Ishikawa (cell line): ENCODE measurements around the gene LZTS2.
A peak's percentile ranks its signal among the peaks of the same experiment; 100 is the strongest.

Source experiments
- CEBPB ChIP-seq: IDR thresholded peaks from 2 replicates; pipeline ENCODE4 v1.6.1; 2012
- CREB1 ChIP-seq: IDR thresholded peaks from 2 replicates; pipeline ENCODE4 v1.6.1; 2012; ENCODE audit warnings: low read depth
- EGR1 ChIP-seq: IDR thresholded peaks from 2 replicates; pipeline ENCODE4 v1.6.1; 2012
- FOXM1 ChIP-seq: IDR thresholded peaks from 2 replicates; pipeline ENCODE4 v1.6.1; 2012; ENCODE audit warnings: low read depth, borderline replicate concordance
- NFIC ChIP-seq: IDR thresholded peaks from 2 replicates; pipeline ENCODE4 v1.6.1; 2012
- RAD21 ChIP-seq: IDR thresholded peaks from 2 replicates; pipeline ENCODE4 v1.6.1; 2012; ENCODE audit warnings: low read depth
- TAF1 ChIP-seq: IDR thresholded peaks from 2 replicates; pipeline ENCODE4 v1.6.1; 2012; ENCODE audit warnings: low read depth, mild to moderate bottlenecking
- TCF12 ChIP-seq: IDR thresholded peaks from 2 replicates; pipeline ENCODE4 v1.6.1; 2012; ENCODE audit warnings: low read depth
- TEAD4 ChIP-seq: IDR thresholded peaks from 2 replicates; pipeline ENCODE4 v1.6.1; 2012
- YY1 ChIP-seq: IDR thresholded peaks from 2 replicates; pipeline ENCODE4 v1.6.1; 2012; ENCODE audit warnings: low read depth
- ZBTB7A ChIP-seq: IDR thresholded peaks from 2 replicates; pipeline ENCODE4 v1.6.1; 2012; ENCODE audit warnings: low read depth
- TF ChIP-seq, protein P1 (sequence below): IDR thresholded peaks from 2 replicates; pipeline ENCODE4 v1.6.1; 2012; ENCODE audit warnings: low read depth, mild to moderate bottlenecking
- TF ChIP-seq, protein P2 (sequence below): IDR thresholded peaks from 2 replicates; pipeline ENCODE4 v1.6.1; 2012
- TF ChIP-seq, protein P3 (sequence below): IDR thresholded peaks from 2 replicates; pipeline ENCODE4 v1.6.1; 2012

Gene LZTS2

DNA sequence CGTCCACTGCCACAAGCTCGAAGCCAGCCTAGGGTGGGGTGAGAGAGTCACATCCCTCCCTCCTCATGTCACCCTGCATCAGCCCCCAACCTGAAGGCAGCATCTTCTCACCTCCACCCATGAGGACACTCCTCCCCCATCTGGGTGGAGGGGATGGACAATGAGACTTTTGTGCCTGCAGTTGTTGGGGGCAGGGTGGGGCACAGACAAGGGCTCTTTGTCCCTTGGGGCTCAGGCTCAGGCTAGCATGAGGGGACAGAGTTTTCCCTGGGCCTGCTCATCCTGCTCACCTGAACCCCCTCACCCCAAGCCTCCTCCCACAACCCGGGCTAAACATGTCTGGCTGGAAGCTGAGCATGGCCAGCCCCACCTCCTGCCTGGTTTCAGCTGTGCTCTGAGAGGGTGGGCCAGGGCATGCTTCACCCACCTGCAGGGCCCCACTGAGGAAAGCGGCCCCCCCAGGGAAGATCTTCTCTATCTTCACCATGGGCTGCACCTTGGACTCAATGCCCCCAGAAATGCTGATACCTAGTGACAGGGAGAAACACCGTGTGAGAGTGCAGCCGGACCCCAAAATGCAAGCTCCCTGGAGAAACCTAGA is 9.3 kb downstream of the LZTS2 start:
- TF ChIP-seq RAD21, result no peak
- TF ChIP-seq ZBTB7A, result 0 out of 2 replicates have a peak, but pooled peaks have one; percentile 59

DNA sequence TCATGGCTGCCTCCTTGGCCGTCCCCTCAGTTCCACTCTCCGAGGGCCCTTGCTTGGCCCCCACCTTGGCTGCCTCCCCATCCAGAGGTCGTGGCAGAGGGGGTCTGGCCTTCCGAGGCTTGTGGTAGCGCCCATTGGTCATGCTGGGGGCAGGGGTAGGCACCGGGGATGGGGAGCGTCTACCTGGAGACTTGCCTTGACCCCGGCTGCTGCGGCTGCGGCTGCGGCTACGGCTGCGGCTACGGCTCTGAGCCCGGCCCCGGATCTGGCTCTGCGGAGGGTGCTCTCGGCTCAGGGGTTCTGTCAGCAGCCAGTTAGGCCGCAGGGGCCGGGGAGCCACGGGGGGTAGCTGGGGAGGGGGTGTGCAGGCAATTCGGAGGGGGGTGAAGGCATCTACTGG is 10.7 kb downstream of the LZTS2 start:
- TF ChIP-seq, protein P1, sequence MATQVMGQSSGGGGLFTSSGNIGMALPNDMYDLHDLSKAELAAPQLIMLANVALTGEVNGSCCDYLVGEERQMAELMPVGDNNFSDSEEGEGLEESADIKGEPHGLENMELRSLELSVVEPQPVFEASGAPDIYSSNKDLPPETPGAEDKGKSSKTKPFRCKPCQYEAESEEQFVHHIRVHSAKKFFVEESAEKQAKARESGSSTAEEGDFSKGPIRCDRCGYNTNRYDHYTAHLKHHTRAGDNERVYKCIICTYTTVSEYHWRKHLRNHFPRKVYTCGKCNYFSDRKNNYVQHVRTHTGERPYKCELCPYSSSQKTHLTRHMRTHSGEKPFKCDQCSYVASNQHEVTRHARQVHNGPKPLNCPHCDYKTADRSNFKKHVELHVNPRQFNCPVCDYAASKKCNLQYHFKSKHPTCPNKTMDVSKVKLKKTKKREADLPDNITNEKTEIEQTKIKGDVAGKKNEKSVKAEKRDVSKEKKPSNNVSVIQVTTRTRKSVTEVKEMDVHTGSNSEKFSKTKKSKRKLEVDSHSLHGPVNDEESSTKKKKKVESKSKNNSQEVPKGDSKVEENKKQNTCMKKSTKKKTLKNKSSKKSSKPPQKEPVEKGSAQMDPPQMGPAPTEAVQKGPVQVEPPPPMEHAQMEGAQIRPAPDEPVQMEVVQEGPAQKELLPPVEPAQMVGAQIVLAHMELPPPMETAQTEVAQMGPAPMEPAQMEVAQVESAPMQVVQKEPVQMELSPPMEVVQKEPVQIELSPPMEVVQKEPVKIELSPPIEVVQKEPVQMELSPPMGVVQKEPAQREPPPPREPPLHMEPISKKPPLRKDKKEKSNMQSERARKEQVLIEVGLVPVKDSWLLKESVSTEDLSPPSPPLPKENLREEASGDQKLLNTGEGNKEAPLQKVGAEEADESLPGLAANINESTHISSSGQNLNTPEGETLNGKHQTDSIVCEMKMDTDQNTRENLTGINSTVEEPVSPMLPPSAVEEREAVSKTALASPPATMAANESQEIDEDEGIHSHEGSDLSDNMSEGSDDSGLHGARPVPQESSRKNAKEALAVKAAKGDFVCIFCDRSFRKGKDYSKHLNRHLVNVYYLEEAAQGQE, result no peak
- TF ChIP-seq RAD21 (no peak), EGR1 (no peak), CREB1 (no peak), FOXM1 (no peak), TEAD4 (no peak), TAF1 (no peak), TCF12 (no peak), CEBPB (no peak), NFIC (no peak)
- TF ChIP-seq, protein P2, sequence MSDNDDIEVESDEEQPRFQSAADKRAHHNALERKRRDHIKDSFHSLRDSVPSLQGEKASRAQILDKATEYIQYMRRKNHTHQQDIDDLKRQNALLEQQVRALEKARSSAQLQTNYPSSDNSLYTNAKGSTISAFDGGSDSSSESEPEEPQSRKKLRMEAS, result no peak
- TF ChIP-seq, protein P3, sequence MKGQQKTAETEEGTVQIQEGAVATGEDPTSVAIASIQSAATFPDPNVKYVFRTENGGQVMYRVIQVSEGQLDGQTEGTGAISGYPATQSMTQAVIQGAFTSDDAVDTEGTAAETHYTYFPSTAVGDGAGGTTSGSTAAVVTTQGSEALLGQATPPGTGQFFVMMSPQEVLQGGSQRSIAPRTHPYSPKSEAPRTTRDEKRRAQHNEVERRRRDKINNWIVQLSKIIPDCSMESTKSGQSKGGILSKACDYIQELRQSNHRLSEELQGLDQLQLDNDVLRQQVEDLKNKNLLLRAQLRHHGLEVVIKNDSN, result no peak

DNA sequence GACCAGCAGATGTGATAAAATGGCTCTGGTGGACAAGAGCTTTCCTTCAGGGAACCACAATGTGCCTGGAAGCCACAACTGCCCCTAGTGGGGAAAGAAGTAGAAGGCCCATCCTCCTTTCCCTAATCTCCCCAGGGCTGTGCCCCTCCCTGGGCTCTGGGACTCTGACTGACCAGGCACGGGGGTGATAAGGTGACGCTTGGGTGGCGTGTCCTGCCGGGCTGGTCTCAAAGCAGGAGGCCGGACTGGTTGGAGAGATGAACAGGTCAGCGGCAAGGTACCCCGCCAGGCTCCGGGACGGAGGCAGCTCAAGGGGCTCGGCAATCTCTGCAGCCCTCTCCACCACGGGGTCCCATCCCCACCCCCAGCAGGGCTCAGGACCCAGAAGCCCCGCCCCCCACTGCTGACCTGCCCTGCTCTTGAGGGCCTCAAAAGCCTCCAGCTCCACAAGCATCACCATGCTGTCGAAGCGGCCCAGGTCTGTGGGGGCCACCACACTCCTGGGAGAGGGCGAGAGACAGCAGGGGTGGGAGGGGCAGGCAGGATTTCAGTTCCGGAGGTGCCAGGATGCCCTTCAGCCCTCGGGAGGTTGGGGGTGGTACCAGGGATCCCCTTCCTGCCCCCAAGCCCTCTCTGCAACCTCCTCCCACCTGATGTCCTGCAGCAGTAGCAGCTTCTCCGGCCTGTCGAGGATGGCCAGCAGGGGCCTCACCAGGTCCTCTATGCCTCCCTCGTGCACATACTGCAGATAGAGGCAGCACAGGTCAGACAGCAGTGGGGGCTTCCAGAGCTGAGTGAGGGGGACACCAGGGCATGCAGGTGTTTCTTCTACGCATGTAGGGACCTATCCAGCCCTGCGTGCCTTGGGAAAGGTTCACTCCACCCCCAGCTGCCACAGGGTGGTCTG is 12.2 kb downstream of the LZTS2 start:
- TF ChIP-seq ZBTB7A, result no peak

DNA sequence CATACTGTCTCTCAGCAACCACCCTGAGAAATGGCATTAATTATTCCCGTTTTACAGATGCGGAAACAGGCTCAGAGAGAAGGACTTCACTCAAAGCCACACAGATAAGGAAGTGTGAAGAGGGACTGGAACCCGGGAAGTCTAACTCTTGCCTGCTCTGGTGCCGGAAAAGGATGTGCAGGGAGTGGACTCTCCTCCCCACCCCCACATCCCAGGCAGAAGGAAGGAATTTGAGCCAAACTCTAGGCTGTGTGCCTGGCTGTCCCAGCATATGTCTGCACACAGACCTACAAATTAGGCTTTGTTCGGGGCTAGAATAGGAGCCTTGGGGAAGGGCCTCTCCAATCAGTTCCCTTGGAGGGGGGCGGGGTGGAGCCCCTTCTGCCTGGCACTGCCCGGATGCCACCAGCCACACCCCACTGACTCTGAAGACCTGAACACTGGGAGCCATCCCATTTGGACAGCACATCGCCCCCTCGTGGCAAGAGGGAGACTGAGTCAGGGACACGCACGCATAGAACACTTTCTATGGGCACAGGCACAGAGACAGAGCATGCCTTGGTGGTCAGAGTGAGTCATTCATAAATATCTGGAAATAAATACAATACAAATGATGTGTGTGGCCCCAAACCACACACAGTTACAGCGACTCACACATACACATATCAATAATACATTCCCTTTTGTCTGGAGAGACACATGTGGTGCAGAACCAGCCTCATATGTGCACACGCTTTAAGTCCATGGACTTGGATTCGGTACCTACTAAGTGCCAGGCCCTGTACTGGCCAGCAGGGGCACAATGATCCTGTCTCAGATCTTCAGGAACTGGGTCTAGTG is 13.1 kb downstream of the LZTS2 start:
- peak; percentile 63; the same call in 1 of the 2 replicates for TF ChIP-seq RAD21
- TF ChIP-seq FOXM1, result no peak
- TF ChIP-seq TEAD4, result no peak
- TF ChIP-seq YY1, result 0 out of 2 replicates have a peak, but pooled peaks have one; percentile 21

DNA sequence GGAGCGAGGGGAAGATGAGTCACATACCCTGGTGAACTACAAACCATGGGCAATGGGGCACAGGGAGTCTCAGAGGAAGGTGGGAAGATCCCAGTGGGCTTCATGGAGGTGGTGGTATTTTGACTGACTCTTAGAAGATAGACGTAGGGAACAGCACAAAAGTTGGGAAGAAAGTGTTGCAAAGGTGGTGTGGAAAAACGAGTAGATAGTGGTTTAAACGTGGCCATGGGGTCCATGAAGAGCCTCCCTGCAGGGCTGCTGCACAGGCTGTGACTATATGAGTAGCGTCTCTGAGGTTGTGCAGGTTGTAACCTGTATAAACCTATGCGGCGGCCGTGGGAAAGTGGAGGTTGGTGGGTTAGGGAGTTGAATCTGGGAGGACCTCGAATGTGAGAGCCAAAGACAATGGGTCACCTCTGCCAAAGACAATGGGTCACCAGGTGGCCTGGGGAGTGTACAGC is 13.8 kb downstream of the LZTS2 start:
- TF ChIP-seq YY1 (no peak), TEAD4 (no peak), EGR1 (no peak), RAD21 (no peak), CREB1 (no peak), CEBPB (no peak), TCF12 (no peak), TAF1 (no peak), FOXM1 (no peak), NFIC (no peak)
- TF ChIP-seq, protein P2, result no peak
- TF ChIP-seq, protein P1, result no peak

DNA sequence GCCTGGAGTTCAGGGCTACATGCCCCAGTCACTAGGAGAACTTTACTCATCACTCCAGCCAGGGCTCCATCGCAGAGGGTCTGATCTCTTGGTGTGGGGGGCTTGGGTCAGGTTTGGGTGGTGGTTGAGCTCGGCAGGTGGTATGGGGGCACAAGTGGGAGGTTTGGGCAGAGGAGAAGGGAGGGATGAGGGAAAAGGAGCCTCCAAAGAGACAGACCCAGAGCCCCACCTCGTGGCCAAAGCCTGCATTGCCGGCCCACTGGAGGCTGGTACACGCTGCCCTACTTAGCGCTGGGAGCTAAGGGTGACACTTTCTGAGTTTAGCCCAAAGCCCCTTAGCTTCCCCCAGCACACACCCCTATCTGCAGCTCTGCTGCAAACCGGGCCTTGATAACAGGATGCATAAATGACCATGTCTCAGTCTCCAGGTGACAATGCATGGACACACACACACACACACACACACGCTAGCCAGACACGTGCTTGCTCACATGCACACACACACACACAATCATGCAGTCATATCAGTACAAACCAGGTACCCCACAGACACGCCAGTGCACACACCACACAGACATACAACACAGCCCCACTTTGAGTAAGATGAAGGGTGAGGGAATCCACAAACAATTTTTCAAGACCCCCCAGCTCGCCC is 14.7 kb downstream of the LZTS2 start:
- TF ChIP-seq CREB1, result no peak
- TF ChIP-seq TAF1, result no peak
- TF ChIP-seq RAD21, result peak; percentile 94
- TF ChIP-seq, protein P2, result 0 out of 2 replicates have a peak, but pooled peaks have one; percentile 13
